HG03064 (cell line): Measurements from ENCODE around the gene RAB5IF.
"Not testable (repeated sequence)": the region's sequence is repeated elsewhere in the genome, so short reads cannot be mapped to it uniquely, and the experiment has no call there.

Experiments
- ATAC-seq: cut with Tn5 transposase; IDR thresholded peaks from one replicate; pipeline ENCODE4 v1.9.1; 2021; ENCODE audit warnings: low read depth; ENCODE audit not compliant: unreplicated experiment

Gene RAB5IF

DNA sequence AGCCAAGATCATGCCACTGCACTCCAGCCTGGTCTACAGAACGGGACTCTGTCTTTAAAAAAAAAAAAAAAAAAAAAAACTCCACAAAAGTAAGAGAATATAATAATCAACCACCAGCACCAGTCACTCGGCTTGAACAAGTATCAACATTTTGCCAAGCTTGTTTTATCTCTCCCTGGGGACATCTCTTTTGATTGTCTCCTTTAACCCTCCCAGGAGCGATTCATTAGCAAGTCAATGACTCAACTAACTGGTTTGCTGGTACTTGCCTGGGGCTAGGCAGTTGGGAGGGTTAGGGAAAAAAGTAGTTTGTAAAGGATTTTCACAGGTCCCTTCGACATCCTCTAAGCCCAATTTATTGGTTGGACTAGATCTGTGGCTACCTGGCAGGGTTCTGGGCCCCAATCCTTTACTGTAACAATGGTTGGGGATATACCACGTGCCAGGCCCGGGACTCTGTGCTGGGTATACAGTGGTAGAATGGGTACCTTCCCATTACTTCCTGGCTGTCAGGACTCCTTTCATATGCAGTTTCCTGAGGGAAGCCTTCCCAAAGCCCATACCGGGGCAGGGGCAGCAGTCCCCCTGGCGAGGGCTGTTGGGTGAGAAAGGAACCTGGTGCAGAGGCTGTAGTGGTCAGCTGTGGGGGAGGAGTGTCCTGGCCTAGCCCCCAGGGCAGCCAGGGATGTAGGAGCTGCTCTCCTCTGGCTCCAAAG is 20.0 kb upstream of the RAB5IF start:
- ATAC-seq, result no peak

DNA sequence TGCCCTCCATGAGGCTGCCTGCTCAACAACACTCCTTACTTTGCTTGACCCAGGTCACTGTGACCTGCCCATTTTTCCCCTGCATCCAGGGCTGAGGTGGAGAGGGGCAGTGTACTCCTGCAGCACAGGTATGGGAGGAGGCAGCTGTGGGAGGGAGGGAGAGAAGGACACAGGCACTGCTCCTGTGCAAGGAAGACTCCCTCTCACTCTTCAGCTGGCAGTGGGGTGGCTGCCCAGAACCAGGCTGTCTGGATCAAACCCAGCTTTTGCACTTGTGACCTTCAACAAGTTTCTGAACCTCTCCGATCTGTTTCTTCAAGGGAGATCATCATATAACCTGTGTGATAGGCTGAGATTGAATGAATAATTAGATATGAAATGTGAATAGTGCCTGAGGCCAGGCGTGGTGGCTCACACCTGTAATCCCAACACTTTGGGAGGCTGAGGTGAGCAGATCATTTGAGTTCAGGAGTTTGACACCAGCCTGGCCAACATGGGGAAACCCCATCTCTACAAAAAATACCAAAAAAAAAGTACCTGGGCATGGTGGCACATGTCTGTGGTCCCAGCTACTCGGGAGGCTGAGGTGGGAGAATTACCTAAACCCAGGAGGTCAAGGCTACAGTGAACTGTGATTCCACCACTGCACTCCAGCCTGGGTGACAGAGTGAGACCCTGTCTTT is 18.1 kb upstream of the RAB5IF start:
- no peak for ATAC-seq

DNA sequence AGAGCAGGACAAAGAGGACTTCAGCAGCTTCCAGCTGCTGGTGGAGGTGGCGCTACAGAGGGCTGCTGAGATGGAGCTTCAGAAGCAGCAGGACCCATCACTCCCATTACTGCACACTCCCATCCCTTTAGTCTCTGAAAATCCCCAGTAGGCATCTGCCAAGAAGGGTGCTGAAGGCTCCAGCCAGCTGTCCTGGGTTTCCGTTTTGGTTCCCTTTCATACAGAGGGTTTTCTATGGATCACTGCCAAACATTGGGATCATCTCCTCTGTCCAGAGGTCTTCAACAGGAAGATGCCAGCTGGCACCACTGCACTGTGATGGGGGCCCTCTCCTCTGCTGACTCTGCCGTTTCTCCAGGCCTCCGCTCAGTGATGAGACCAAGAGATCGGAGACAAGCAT is 14.3 kb upstream of the RAB5IF start:
- ATAC-seq, result no peak

DNA sequence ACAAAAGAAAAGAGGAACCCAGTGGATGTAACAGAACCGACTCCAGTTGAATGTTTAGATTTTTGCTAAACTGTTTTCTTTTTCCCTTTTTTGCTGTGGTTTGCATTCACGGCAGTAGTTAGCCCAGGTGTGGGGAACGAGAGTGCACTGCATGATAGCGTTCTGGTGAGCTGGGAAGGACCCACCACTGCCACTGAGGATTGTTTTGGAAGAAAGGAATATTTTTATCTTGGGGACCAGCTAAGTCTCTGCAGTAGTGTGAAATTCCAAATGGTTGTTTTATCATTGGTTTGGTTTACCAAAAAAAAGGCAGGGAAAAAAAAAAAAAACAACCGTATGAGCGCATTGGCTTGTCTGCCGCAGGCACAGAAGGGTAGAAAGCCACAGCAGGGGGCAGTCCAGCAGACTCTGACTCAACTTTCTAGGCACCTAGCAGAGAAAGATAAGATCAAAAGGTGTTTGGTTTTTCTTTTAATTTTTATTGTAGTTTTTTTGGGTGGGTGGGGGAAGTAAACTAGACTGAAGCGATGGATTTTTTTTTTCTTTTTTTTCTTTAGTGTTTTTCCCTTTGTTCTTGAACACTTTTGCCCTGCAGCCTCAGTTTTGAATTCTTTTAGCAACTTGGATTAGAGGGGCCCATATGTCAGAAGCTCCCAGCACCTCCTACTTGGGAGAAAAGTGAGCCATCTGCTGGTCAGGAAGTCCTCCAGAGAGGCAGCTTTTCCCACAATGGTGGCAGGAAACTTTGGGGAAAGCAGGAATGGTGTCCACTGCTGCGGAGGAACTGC is 13.5 kb upstream of the RAB5IF start:
- no peak for ATAC-seq

DNA sequence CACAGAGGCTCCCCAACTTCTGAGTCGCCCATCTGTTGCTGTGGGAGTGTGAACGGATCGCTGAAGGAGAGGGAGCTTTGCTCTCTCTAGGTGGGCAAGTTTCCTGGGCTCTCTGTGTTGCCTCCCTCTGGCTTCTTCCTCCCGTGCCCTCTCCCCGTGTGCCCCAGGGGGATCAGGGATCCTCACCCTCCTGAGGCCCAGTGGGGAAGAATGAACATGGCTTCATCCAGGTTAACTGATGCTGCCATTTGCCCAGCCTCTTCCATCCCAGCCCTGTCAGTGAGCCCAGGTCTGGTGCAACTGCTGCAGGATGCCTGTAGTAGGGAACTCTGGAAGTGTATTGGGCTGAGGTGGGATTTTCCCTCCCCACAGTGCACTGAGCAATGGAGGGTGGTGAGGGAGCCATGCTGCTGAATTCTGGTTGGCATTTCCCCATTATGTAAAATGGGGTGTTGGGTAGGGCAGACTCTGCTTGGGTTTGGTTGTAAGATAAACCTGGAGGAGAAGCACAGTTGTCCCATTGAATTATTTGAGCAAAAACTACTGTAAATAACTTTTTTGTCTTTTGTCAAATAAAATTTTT is 12.1 kb upstream of the RAB5IF start:
- ATAC-seq, result no peak

DNA sequence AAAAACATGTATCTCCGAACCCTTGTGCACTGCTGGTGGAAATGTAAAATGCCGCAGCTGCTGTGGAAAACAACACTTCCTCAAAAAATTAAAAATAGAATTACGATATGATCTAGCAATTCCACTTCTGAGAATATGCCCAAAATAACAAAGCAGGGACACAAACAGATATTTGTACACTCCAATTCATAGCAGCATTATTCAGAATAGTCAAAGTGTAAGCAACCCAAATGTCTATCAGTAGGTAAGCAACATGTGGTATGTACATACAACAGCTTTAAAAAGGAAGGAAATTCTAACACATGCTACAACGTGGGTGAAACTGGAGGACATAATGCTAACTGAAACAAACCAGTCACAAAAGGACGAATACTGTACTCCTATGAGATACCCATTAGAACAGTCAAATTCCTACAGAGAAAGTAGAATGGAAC is 5.7 kb upstream of the RAB5IF start:
- ATAC-seq, result no peak

DNA sequence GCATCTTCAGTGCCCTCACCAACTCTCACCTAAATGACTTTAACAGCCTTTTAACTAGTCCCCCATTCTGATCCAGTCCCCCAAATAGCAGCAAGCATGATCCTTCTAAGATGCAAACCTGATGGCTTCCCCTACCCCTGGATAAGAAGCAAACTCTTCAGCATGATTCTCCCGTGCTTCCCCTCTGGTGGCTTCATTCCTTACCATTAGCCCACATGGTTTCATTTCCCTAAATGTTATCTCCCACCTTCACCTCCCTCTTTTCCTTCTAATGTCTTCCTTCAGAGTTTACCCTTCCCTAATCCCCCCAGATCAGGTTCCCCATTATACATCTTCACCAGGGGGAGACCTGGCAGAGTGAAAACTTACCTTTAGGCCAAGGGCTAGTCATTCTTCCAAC is 4.0 kb upstream of the RAB5IF start:
- no peak for ATAC-seq

DNA sequence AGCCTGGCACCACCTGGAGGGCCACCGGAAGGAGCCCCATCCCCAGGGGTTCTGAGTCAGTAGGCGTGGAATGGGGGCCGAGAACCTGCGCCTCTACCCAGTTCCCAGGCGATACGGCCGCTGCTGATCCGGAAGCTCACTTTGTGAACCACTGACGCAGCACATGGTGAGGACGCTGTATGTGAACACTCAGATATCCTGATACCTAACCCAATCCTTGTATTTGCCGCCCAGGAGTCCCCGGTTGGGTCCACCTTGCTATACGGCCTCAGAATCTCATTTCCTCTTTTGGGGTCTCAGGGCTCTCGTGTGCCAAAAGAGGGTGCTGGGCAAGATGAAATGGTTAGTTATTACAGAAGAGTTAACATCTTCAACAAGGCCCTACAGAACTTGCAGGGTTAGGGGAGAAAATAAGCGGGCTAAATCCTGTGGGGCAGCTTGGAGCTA is 604 bp upstream of the RAB5IF start:
- ATAC-seq, result peak; percentile 15

DNA sequence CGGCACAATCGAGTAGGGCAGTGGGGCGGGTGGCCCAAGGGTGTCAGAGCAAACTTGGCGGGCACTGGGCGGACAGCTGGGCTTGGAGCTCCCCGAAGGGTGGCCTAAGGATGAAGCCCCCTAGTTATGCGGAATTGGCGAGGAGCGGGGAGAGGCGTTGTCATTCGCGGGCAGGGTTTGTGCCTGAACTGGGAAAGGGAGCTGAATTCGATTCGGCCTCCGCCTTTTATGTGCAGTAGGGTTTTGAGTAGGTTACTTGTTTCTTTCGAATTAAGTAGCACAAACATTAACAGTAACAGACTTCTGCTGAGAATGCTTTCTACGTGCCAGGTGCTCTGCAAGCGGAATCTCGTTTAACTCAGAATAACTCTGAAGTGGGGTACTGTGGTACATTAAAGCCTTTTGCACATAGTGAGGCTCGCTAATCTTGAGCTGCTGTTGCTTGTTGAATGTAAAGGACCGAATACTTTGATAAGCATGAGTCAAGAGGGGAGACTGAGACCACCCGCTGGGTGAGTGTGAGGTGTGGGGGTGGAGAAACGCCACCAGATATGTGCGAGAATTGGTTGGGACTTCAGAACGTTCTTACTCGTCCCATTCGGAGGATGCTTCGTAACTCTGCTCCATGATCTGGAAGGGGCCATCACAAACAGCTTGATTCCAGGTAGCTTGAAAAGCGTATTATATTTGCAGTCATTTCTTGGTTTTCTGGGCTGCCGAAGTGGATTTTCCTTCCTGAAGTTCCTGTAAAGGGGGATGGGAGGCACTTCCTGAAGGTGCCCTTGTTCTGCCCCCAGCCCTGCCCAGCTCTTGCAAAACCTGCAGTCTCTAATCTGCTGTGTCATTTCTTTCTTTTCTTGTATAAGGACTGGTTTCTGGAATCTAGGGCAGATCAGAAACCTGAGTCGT is 833 bp downstream of the RAB5IF start:
- ATAC-seq, result no peak

DNA sequence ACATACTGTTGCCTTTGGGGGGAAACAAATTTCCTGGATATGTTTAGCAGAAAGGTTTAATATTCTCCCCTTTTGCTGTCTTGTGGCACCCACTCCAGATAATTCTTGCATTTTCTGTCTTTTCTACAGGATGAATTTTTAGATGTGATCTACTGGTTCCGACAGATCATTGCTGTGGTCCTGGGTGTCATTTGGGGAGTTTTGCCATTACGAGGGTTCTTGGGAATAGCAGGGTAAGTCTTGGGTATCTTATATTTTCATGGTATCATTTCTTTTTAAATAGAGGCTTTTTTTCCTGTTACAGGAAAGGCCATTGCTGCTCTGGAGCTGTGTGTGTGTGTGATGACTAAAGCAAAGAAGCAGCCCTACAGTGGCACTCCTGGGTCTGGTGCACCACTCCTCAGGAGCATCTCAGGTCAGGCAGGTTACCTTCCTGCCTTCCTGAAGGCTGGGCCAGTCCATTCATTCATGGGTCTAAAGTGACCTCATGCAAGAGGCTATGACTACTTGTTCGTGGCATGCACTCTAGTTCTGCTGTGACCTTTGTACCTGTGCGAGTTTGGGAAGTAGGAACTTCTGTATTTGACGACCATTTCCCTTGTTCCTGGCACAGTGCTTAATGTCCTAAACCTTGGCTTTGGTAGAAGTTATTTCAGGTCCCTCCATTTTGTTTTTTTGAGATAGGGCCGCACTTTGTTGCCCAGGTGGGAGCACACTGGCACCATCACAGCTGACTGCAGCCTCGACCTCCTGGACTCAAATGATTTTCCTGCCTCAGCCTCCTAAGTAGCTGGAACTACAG is 2.2 kb downstream of the RAB5IF start:
- ATAC-seq, result no peak

DNA sequence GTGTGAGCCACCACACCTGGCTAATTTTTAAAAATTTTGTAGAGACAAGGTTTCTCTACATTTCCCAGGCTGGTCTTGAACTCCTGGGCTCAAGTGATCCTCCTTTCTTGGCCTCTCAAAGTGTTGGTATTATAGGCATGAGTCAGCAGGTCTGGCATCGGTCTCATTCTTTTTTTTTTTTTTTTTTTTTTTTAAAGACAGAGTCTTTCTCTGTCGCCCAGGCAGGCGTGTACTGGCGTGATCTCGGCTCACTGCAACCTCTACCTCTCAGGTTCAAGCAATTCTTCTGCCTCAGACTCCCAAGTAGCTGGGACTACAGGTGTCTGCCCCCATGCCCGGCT is 2.8 kb downstream of the RAB5IF start:
- not testable (repeated sequence) for ATAC-seq

DNA sequence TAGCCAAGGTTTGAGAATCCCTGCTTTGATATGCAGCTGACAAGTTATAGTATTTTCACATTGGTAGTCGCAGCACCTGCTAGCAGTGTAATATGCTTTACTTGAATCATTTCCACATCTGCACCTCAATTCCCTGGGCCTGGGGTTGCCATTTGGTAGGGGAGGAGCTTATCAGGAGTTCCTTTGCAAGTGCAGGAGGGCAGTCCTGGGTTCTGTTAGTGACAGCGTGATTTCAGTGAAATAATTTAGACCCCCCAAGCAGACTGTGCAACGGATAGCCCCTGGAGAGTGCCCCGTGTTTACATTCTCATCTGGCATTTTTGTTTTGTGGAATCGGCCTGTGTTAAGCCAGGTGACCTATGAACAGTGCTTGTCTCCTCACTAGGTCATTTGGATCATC is 6.0 kb downstream of the RAB5IF start:
- ATAC-seq, result no peak

DNA sequence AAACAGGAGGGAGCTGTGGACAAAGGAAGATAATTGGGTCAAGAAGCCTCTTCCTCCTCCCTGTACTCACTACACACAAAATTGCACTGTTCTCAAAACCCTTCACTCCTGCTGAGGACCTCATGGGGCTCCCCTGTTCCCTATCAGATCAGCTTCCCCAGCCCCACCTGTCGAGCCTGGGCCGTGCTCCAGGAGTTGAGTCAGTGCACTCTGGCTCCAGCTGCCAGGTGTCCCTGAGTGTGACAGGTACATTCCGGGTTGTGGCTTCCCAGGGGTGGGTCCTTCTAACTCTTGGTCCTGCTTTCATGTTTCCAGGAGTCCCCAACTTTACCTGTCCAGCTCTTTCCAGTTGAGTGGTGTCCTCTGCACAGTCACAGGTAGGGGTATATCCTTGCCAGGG is 8.4 kb downstream of the RAB5IF start:
- no peak for ATAC-seq

DNA sequence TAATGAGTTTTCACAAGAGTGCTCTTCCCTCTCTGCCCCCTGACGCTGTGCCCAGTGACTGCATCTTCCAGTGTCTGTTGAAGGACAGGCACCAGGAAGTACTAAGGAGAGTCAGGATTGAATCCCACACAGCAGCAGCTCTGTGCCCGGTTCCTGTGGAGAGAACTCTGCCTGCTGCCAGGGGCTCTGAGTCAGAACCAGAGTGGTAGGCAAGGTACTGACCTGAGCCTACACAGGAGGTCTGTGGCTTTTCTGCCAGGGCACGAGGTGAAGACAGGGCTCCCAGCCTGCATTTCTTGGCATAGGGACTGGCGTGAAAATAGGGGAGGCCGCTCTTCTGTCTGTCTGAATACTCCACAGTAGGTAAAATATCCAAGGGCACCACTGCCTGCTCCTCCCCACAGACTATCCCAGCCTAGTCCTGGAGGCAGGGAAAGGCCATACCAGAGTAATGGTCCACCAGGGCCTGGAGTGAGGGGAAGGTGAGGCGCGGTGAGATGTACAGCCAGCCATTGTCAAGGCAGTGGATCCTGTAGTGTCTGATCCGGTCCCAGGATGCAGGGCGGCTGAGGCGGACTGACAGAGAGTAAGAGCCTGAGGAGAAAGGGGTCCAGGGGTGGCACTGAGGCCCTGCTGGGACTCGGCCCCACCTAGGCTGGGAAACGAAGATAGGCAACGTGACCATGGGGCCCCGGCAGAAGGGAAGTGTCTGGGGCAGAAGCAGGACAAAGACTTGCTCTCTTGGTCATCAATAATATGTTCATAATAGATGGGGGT is 9.4 kb downstream of the RAB5IF start:
- no peak for ATAC-seq

DNA sequence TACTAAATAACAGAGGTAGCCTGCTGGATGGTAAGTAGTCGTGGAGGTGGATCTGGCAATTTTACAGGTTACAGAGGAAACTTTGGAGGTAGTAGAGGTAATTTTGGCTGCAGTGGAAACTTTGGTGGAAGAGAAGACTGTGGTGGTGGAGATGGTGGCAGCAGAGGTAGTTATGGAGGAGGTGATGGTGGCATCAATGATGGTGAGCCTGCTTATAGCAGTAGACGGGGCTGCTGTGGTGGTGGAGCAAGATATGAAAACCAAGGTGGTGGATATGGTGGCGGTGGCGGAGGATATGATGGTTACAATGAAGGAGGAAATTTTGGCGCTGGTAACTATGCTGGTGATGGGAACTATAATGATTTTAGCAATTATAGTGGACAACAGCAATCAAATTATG is 15.3 kb downstream of the RAB5IF start:
- no peak for ATAC-seq

DNA sequence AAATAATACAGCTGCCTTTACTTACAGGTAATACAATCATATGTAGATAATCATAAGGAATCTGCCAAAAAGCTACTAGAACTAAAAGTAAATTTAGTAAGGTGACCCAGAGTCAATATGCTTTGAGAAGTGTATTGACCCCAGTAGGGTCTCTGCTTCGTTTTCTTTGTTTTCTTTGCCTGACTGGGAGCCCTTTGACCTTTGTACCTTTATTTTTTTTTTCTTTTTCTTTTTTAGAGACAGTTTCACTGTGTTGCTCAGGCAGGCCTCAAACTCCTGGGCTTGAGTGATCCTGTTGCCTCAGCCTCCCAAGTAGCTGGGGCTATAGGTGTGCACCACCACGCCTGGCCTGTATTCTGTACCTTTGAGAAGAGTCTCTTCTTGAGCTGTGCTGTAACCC is 17.9 kb downstream of the RAB5IF start:
- ATAC-seq, result no peak

DNA sequence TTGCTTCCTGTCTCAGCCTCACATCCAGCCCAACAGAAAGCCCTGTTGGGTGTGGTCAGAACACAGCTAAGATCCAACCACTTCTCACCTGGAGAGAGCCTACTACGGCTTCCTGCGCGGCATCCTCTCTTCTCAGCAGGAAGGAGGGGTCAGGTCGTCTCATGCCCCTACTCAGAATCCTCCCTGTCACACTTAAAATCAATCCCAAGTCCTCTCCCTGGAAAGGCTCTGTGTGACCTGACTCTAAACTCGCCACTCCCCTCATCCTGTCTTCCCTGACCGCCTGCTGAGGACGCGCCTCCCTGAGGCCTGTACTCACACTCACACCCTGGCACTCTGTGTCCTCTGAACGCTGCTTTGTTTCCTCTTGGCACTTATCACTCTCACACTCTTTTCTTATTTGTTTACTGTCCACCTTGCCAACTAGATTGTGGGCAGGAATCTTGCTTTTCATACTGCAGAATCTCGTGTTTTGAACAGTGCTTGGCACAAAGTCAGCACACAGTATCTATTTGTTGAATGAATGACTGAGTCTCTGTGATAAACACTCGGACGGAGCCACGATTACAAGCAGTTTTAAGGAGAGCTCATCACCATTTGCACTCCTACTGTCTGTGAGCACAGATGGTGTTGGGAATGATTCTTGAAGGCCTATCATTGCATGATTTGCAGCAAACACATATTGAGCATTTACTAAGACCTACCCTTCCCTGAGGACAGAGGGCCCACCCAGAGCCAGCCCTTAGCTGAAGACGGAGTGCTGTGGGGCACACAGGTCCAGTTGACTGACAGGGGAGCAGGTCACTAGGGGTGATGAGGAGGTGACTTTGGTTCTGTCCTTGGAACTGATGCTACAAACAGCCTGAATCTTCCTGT is 18.7 kb downstream of the RAB5IF start:
- no peak for ATAC-seq

DNA sequence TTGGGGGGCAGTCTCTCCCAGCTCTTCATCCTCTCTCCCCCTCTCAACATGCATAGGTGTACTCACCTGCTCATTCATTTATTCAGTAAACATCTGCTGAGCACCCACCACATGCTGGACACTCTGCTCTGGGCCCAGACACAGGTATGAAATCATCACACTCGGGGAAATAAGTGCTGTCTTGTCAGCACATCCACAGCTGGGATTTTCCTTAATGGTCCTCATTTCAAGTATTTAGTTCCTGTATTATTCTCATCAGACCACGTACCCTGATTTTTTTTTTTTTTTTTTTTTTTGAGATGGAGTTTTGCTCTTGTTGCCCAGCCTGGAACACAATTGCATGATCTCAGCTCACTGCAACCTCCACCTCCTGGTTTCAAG is 19.4 kb downstream of the RAB5IF start:
- ATAC-seq, result no peak
